GM12878 (cell line): ENCODE results near the gene CCDC6. TPM values are rescaled to one million over a fixed set of nuclear protein-coding genes. Genes with fewer than 3 reads are reported as not detected.

ENCODE experiments used
- ATAC-seq: fragments of 200-7000 bp; cut with Tn5 transposase; 3 replicates; pipeline ENCODE4 v1.9.1; 2020; ENCODE audit warnings: mild to moderate bottlenecking, moderate library complexity
- BruUV-seq: library from RNA; stranded (reverse); fragments of 400-500 nt; replicated peaks from 2 replicates; lab custom pipeline; 2021; lab: Mats Ljungman, UMichigan
- CTCF ChIA-PET: fragments of 300-600 bp; sonication (Branson Sonifier 250); formaldehyde crosslinking; extraction: SDS; loops from one replicate; lab custom pipeline; 2021; ENCODE audit warnings: inconsistent platforms; lab: Yijun Ruan, JAX
- POLR2A ChIA-PET: fragments of 350-600 bp; formaldehyde crosslinking; extraction: SDS; loops from one replicate; lab custom pipeline; 2021; ENCODE audit warnings: inconsistent platforms; lab: Charles Lee
- RAD21 ChIA-PET: fragments of 300-600 bp; sonication (Branson Sonifier 250); formaldehyde crosslinking; loops from one replicate; lab custom pipeline; 2023; ENCODE audit warnings: antibody characterized with exemption; ENCODE audit not compliant: unreplicated experiment; lab: Charles Lee
- SMC1A ChIA-PET: fragments of 300-600 bp; sonication (Branson Sonifier 250); formaldehyde crosslinking; loops from one replicate; lab custom pipeline; 2023; ENCODE audit not compliant: unreplicated experiment, uncharacterized antibody; lab: Charles Lee
- DNase-seq: peaks from one replicate; pipeline ENCODE4 v3.0.0-alpha.2; 2011; ENCODE audit warnings: low read depth, low spot score
- FAIRE-seq: peaks from 3 replicates; lab custom pipeline; 2011; peaks lifted over from hg19 to GRCh38; lab: Jason Lieb, UNC
- H2AFZ ChIP-seq: 2 replicates; pipeline ENCODE4 v1.6.0; 2011; ENCODE audit warnings: low read depth, low read length, control low read depth; ENCODE audit not compliant: control insufficient read depth
- H3K27ac ChIP-seq: 2 replicates; pipeline ENCODE4 v1.5.1; 2011; ENCODE audit warnings: control low read depth; ENCODE audit not compliant: control insufficient read depth, insufficient read depth
- H3K27me3 ChIP-seq, 2 experiments: replicated peaks in 1 of 2; 2 replicates each; pipeline versions ENCODE4 v1.6.0 to v1.6.1; 2011; ENCODE audit warnings: low read length in 1 of 2; ENCODE audit not compliant: control insufficient read depth in 2 of 2, insufficient read depth in 2 of 2
- H3K36me3 ChIP-seq, 2 experiments: 2 replicates each; pipeline ENCODE4 v1.5.1; 2011; ENCODE audit warnings: low read length in 1 of 2; ENCODE audit not compliant: control insufficient read depth in 2 of 2, insufficient read depth in 2 of 2
- H3K4me1 ChIP-seq: 2 replicates; pipeline ENCODE4 v1.6.1; 2011; ENCODE audit warnings: mild to moderate bottlenecking, low read length, moderate library complexity, mixed read lengths; ENCODE audit not compliant: control insufficient read depth, insufficient read depth
- H3K4me2 ChIP-seq: 2 replicates; pipeline ENCODE4 v1.6.0; 2011; ENCODE audit warnings: control low read depth; ENCODE audit not compliant: control insufficient read depth, insufficient read depth
- H3K4me3 ChIP-seq: fragments of 200-600 bp; sonication (generic); 2 replicates; pipeline ENCODE4 v1.5.1; 2016
- H3K79me2 ChIP-seq: 2 replicates; pipeline ENCODE4 v1.6.0; 2011; ENCODE audit warnings: low read length; ENCODE audit not compliant: control insufficient read depth, insufficient read depth
- H3K9ac ChIP-seq: 2 replicates; pipeline ENCODE4 v1.8.0; 2011; ENCODE audit warnings: low read length, control low read depth, mixed read lengths; ENCODE audit not compliant: control insufficient read depth, insufficient read depth
- H3K9me3 ChIP-seq: replicated peaks from 3 replicates; pipeline ENCODE4 v1.5.1; 2011; ENCODE audit warnings: mild to moderate bottlenecking, low read length; ENCODE audit not compliant: control insufficient read depth, insufficient read depth
- H4K20me1 ChIP-seq: 2 replicates; pipeline ENCODE4 v1.6.0; 2011; ENCODE audit not compliant: control insufficient read depth, insufficient read depth
- CBX5 ChIP-seq: sonication (generic); IDR thresholded peaks from 2 replicates; pipeline ENCODE4 v1.6.1; 2016; ENCODE audit warnings: low read depth, moderate library complexity, mild to moderate bottlenecking, inconsistent platforms
- FOXK2 ChIP-seq: fragments of 450-650 bp; IDR thresholded peaks from 2 replicates; pipeline ENCODE4 v1.6.1; 2017; ENCODE audit warnings: mild to moderate bottlenecking, moderate library complexity
- FOXM1 ChIP-seq: IDR thresholded peaks from 2 replicates; pipeline ENCODE4 v1.6.1; 2012; ENCODE audit warnings: low read depth, mild to moderate bottlenecking, inconsistent platforms, low read length, moderate library complexity
- GATAD2B ChIP-seq: fragments of 450-650 bp; conservative IDR thresholded peaks from 2 replicates; pipeline ENCODE4 v1.6.1; 2017; ENCODE audit warnings: low read depth, mild to moderate bottlenecking, moderate library complexity
- HDAC2 ChIP-seq: fragments of 200-600 bp; sonication (generic); IDR thresholded peaks from 2 replicates; pipeline ENCODE4 v1.6.1; 2017
- IKZF1 ChIP-seq: fragments of 450-650 bp; conservative IDR thresholded peaks from 2 replicates; pipeline ENCODE4 v1.6.1; 2017; ENCODE audit warnings: antibody characterized with exemption, mild to moderate bottlenecking
- MEF2A ChIP-seq: IDR thresholded peaks from 2 replicates; pipeline ENCODE4 v1.6.1; 2011; ENCODE audit warnings: low read depth, mild to moderate bottlenecking, low read length, moderate library complexity; ENCODE audit not compliant: insufficient read depth
- MTA3 ChIP-seq: IDR thresholded peaks from 2 replicates; pipeline ENCODE4 v1.6.1; 2012; ENCODE audit warnings: low read length, inconsistent platforms, borderline replicate concordance
- NFIC ChIP-seq: IDR thresholded peaks from 2 replicates; pipeline ENCODE4 v1.6.1; 2012; ENCODE audit warnings: low read depth, mild to moderate bottlenecking, inconsistent platforms, low read length, moderate library complexity
- NFXL1 ChIP-seq: fragments of 450-650 bp; IDR thresholded peaks from 2 replicates; pipeline ENCODE4 v1.6.1; 2017; ENCODE audit warnings: antibody characterized with exemption, mild to moderate bottlenecking, borderline replicate concordance
- NFYA ChIP-seq: IDR thresholded peaks from 2 replicates; pipeline ENCODE4 v1.6.1; 2011; ENCODE audit warnings: low read depth, mild to moderate bottlenecking, low read length, improper control_type of control experiment, borderline replicate concordance
- NFYB ChIP-seq: IDR thresholded peaks from 2 replicates; pipeline ENCODE4 v1.6.1; 2011; ENCODE audit warnings: low read depth, mild to moderate bottlenecking, low read length, improper control_type of control experiment, moderate library complexity; ENCODE audit not compliant: insufficient read depth
- RFX5 ChIP-seq: IDR thresholded peaks from 2 replicates; pipeline ENCODE4 v1.6.1; 2011; ENCODE audit warnings: low read depth, low read length, improper control_type of control experiment
- SRF ChIP-seq, 2 experiments: IDR thresholded peaks; 2 replicates each; pipeline ENCODE4 v1.6.1; 2011; ENCODE audit warnings: low read depth in 2 of 2, low read length in 2 of 2, mild to moderate bottlenecking in 1 of 2, moderate library complexity in 1 of 2
- WGBS: methylation state at CpG from one replicate; pipeline ENCODE4 v1.1.6; 2016; ENCODE audit warnings: low lambda C conversion rate; ENCODE audit not compliant: insufficient replicate concordance, insufficient coverage; ENCODE audit errors: missing lambda C conversion rate; 5-methylcytosine and 5-hydroxymethylcytosine counted together
- in situ Hi-C: fragments of 300-500 bp; cut with MboI; formaldehyde crosslinking; loops from 9 replicates; pipeline ENCODE4 v1.14.3; 2018; ENCODE audit warnings: mixed read lengths
- intact Hi-C: fragments of 100-400 bp; cut with micrococcal nuclease; formaldehyde crosslinking; loops from one replicate; pipeline ENCODE4 v1.14.2; 2022; ENCODE audit not compliant: unreplicated experiment
- polyA plus RNA-seq, 11 experiments: library from polyadenylated mRNA; depleted of rRNA in 4 of 11; unstranded in 6 of 11; stranded (reverse) in 5 of 11; fragments of >200 nt; fragmentation: Nextera tagmentation in 4 of 11; fragmentation: Illumina TruSeq in 1 of 11; extraction: Ambion mirVana in 4 of 11; extraction: Trizol in 1 of 11; gene quantifications; 1 replicate in 1 of 11; 2 replicates in 10 of 11; pipeline versions ENCODE4 v1.2.1 to v1.2.3, GENCODE V29; 2011 to 2016; ENCODE audit warnings: inconsistent platforms in 2 of 11, missing spikeins in 2 of 11, low read depth in 1 of 11
- total RNA-seq, 4 experiments: library from RNA; depleted of rRNA in 3 of 4; stranded (reverse); fragments of >200 nt in 3 of 4; fragmentation: Illumina TruSeq in 1 of 4; extraction: Trizol in 1 of 4; gene quantifications; 2 replicates each; pipeline versions ENCODE4 v1.2.1 to v1.2.3, GENCODE V29; 2013 to 2021
- TF ChIP-seq, protein P1 (sequence below): fragments of 450-650 bp; IDR thresholded peaks from 2 replicates; pipeline ENCODE4 v1.6.1; 2014; ENCODE audit warnings: mild to moderate bottlenecking
- TF ChIP-seq, protein P2 (sequence below): IDR thresholded peaks from 2 replicates; pipeline ENCODE4 v1.6.1; 2012; ENCODE audit warnings: low read depth, low read length, improper control_type of control experiment
- TF ChIP-seq, protein P3 (sequence below): fragments of 450-650 bp; IDR thresholded peaks from 2 replicates; pipeline ENCODE4 v1.6.1; 2018; ENCODE audit warnings: mild to moderate bottlenecking, low read depth, moderate library complexity; ENCODE audit not compliant: partially characterized antibody

Gene CCDC6
- total and polyA plus RNA-seq, 10 of the 15 experiments (the other 5 are each of a cell fraction or from before 2014, with no cell fraction given): 11.8 to 46.2 (median 26.7) TPM

DNA sequence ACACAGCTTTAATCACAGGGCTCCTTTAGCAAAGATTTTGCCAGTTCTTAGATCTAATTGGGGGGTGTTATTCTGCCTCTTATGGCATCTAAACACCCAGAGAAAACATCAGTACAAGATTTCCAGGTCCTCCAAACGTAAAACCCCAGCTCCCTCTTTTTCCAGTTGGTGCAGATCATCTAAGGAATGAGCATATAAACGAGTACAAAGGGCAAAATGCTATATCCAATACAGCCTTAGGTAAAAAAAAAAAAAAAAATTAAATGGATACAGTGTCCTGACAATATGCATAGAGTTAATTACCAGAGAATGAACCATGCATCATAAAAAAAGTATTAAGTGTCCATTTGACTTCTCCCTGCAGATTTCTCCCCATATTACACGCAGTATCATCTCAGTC is 50.3 kb downstream of the CCDC6 start:
- ATAC-seq: no peak
- intact Hi-C loops: no loop called here
- DNase-seq: no peak
- no peak overlapping the region for H3K4me3 ChIP-seq
- in situ Hi-C loops: no loop called here
- no TSS peak for BruUV-seq
- no peaks in the 10 kb centered on the region for H3K36me3 ChIP-seq
- no peaks in the 10 kb centered on the region for H3K27me3 ChIP-seq
- no peak overlapping the region for H3K9ac ChIP-seq
- H3K4me1 ChIP-seq: peaks cover 7% of the 10 kb centered on the region; the same call in 1 of the 2 replicates
- no peaks in the 10 kb centered on the region; the same call in 1 of the 2 replicates for H4K20me1 ChIP-seq
- POLR2A ChIA-PET: no interaction called here
- CTCF ChIA-PET: interaction anchor here (1.0 to 2.3 kb wide), 4 partner anchors 9 to 51 kb away, joined by 3 to 14 read pairs (median 6); no protein-coding TSS in a partner anchor
- H3K27ac ChIP-seq: no peak overlapping the region
- RAD21 ChIA-PET: interaction anchor here (2.9 kb wide), 1 partner anchor 9 kb away, joined by 16 read pairs; no protein-coding TSS in a partner anchor
- WGBS: 80% methylated on average over 3 of the region's 3 CpGs
- FAIRE-seq: no peak
- H3K4me2 ChIP-seq: no peak overlapping the region
- SMC1A ChIA-PET: interaction anchor here (0.9 to 1.9 kb wide), 5 partner anchors 9 to 52 kb away, joined by 3 to 8 read pairs (median 4); partner anchors contain the start of gene CCDC6
- peaks cover 26% of the 10 kb centered on the region for H3K79me2 ChIP-seq
- TF ChIP-seq, protein P1, sequence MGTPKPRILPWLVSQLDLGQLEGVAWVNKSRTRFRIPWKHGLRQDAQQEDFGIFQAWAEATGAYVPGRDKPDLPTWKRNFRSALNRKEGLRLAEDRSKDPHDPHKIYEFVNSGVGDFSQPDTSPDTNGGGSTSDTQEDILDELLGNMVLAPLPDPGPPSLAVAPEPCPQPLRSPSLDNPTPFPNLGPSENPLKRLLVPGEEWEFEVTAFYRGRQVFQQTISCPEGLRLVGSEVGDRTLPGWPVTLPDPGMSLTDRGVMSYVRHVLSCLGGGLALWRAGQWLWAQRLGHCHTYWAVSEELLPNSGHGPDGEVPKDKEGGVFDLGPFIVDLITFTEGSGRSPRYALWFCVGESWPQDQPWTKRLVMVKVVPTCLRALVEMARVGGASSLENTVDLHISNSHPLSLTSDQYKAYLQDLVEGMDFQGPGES: no peak
- TF ChIP-seq HDAC2 (no peak), SRF (IDR thresholded peaks at IDR 0.05; ENCODE audit: low read depth in 2 of 2, low read length in 2 of 2) (no peak), IKZF1 (no peak), FOXM1 (no peak), GATAD2B (no peak), NFYA (no peak), NFIC (no peak), MEF2A (no peak), MTA3 (no peak), FOXK2 (no peak), RFX5 (no peak), NFYB (no peak), CBX5 (no peak), NFXL1 (no peak)
- TF ChIP-seq, protein P2, sequence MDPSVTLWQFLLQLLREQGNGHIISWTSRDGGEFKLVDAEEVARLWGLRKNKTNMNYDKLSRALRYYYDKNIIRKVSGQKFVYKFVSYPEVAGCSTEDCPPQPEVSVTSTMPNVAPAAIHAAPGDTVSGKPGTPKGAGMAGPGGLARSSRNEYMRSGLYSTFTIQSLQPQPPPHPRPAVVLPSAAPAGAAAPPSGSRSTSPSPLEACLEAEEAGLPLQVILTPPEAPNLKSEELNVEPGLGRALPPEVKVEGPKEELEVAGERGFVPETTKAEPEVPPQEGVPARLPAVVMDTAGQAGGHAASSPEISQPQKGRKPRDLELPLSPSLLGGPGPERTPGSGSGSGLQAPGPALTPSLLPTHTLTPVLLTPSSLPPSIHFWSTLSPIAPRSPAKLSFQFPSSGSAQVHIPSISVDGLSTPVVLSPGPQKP: no peak
- TF ChIP-seq, protein P3, sequence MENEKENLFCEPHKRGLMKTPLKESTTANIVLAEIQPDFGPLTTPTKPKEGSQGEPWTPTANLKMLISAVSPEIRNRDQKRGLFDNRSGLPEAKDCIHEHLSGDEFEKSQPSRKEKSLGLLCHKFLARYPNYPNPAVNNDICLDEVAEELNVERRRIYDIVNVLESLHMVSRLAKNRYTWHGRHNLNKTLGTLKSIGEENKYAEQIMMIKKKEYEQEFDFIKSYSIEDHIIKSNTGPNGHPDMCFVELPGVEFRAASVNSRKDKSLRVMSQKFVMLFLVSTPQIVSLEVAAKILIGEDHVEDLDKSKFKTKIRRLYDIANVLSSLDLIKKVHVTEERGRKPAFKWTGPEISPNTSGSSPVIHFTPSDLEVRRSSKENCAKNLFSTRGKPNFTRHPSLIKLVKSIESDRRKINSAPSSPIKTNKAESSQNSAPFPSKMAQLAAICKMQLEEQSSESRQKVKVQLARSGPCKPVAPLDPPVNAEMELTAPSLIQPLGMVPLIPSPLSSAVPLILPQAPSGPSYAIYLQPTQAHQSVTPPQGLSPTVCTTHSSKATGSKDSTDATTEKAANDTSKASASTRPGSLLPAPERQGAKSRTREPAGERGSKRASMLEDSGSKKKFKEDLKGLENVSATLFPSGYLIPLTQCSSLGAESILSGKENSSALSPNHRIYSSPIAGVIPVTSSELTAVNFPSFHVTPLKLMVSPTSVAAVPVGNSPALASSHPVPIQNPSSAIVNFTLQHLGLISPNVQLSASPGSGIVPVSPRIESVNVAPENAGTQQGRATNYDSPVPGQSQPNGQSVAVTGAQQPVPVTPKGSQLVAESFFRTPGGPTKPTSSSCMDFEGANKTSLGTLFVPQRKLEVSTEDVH: no peak
- H2AFZ ChIP-seq: no peak overlapping the region
- no peaks in the 10 kb centered on the region for H3K9me3 ChIP-seq
